IMR-90 (cell line): ENCODE measurements around the gene ZNF469. TPM values are rescaled to one million over a fixed set of nuclear protein-coding genes. Genes with fewer than 3 reads are reported as not detected.

Experiments
- ATAC-seq: fragments of 200-7000 bp; cut with Tn5 transposase; 2 replicates; pipeline ENCODE4 v1.9.1; 2020; ENCODE audit warnings: low read depth, mild to moderate bottlenecking, moderate library complexity
- BruUV-seq: library from RNA; stranded (reverse); fragments of 400-500 nt; replicated peaks from 2 replicates; lab custom pipeline; 2021; lab: Mats Ljungman, UMichigan
- CTCF ChIA-PET: fragments of 300-600 bp; formaldehyde crosslinking; extraction: SDS; loops from one replicate; lab custom pipeline; 2021; ENCODE audit warnings: antibody characterized with exemption; lab: Yijun Ruan, JAX
- POLR2A ChIA-PET: fragments of 300-600 bp; sonication (Branson Sonifier 250); formaldehyde crosslinking; loops from one replicate; lab custom pipeline; 2022; ENCODE audit warnings: antibody characterized with exemption; ENCODE audit not compliant: unreplicated experiment; lab: Charles Lee
- DNase-seq: peaks from one replicate; pipeline ENCODE4 v3.0.0; 2013
- H2AFZ ChIP-seq: replicated peaks from 2 replicates; pipeline ENCODE3; 2013; ENCODE audit warnings: low read length, mild to moderate bottlenecking; ENCODE audit not compliant: poor library complexity
- H2AK5ac ChIP-seq: 2 replicates; pipeline ENCODE4 v1.6.1; 2013; ENCODE audit warnings: low read depth, low read length, inconsistent platforms
- H2AK9ac ChIP-seq: replicated peaks from 2 replicates; pipeline ENCODE3; 2013; ENCODE audit warnings: mild to moderate bottlenecking, low read depth, low read length, moderate library complexity; ENCODE audit not compliant: poor library complexity
- H2BK120ac ChIP-seq: 2 replicates; pipeline ENCODE4 v1.6.1; 2013; ENCODE audit warnings: low read depth, low read length, inconsistent platforms
- H2BK15ac ChIP-seq: 3 replicates; pipeline ENCODE4 v1.6.1; 2013; ENCODE audit warnings: low read depth, low read length, inconsistent platforms
- H2BK20ac ChIP-seq: 2 replicates; pipeline ENCODE4 v1.6.1; 2013; ENCODE audit warnings: low read depth, mild to moderate bottlenecking, inconsistent platforms, low read length, moderate library complexity
- H2BK5ac ChIP-seq: 2 replicates; pipeline ENCODE4 v1.6.1; 2013; ENCODE audit warnings: mild to moderate bottlenecking, low read depth, low read length, inconsistent platforms; ENCODE audit not compliant: poor library complexity, severe bottlenecking
- H3K14ac ChIP-seq: replicated peaks from 2 replicates; pipeline ENCODE4 v1.6.1; 2013; ENCODE audit warnings: low read depth, low read length, inconsistent platforms
- H3K18ac ChIP-seq: 2 replicates; pipeline ENCODE4 v1.6.1; 2013; ENCODE audit warnings: low read depth, low read length, control low read depth
- H3K23ac ChIP-seq: 2 replicates; pipeline ENCODE4 v1.6.1; 2013; ENCODE audit warnings: low read depth, low read length, inconsistent platforms
- H3K27ac ChIP-seq: 2 replicates; pipeline ENCODE4 v1.5.1; 2013; ENCODE audit warnings: mild to moderate bottlenecking, control low read depth, low read length; ENCODE audit not compliant: insufficient read depth
- H3K27me3 ChIP-seq: 2 replicates; pipeline ENCODE4 v1.6.1; 2013; ENCODE audit warnings: low read length; ENCODE audit not compliant: control insufficient read depth, insufficient read depth
- H3K36me3 ChIP-seq: 2 replicates; pipeline ENCODE4 v1.6.1; 2013; ENCODE audit warnings: low read length, mixed read lengths; ENCODE audit not compliant: control insufficient read depth, insufficient read depth
- H3K4ac ChIP-seq: 2 replicates; pipeline ENCODE4 v1.6.1; 2013; ENCODE audit warnings: low read depth, low read length, inconsistent platforms
- H3K4me1 ChIP-seq: 2 replicates; pipeline ENCODE4 v1.6.1; 2013; ENCODE audit warnings: low read length, mixed read lengths; ENCODE audit not compliant: control insufficient read depth, insufficient read depth
- H3K4me2 ChIP-seq: 2 replicates; pipeline ENCODE4 v1.6.1; 2013; ENCODE audit warnings: low read depth, mild to moderate bottlenecking, control low read depth, low read length, moderate library complexity
- H3K4me3 ChIP-seq: 2 replicates; pipeline ENCODE4 v1.5.1; 2013; ENCODE audit warnings: low read depth, mild to moderate bottlenecking, control low read depth, low read length, moderate library complexity; ENCODE audit not compliant: insufficient read depth
- H3K56ac ChIP-seq: 2 replicates; pipeline ENCODE4 v1.6.1; 2013; ENCODE audit warnings: low read length, inconsistent platforms; ENCODE audit not compliant: insufficient read depth; ENCODE audit errors: extremely low read depth
- H3K79me1 ChIP-seq, 2 experiments: 2 replicates each; pipeline ENCODE4 v1.6.1; 2013; ENCODE audit warnings: low read length in 2 of 2, inconsistent platforms in 1 of 2, low read depth in 1 of 2
- H3K9ac ChIP-seq: 2 replicates; pipeline ENCODE4 v1.6.1; 2013; ENCODE audit warnings: low read depth, low read length, control low read depth
- H3K9me1 ChIP-seq: 2 replicates; pipeline ENCODE4 v1.6.1; 2013; ENCODE audit warnings: low read length, inconsistent platforms; ENCODE audit not compliant: insufficient read depth
- H3K9me3 ChIP-seq: 2 replicates; pipeline ENCODE4 v1.6.1; 2013; ENCODE audit warnings: low read length; ENCODE audit not compliant: control insufficient read depth, insufficient read depth
- H4K20me1 ChIP-seq: 2 replicates; pipeline ENCODE4 v1.6.1; 2013; ENCODE audit warnings: low read length, inconsistent platforms; ENCODE audit not compliant: insufficient read depth
- H4K5ac ChIP-seq: 2 replicates; pipeline ENCODE4 v1.6.1; 2013; ENCODE audit warnings: mild to moderate bottlenecking, low read depth, low read length, control low read depth
- H4K8ac ChIP-seq, 2 experiments: 2 replicates each; pipeline ENCODE4 v1.6.1; 2013; ENCODE audit warnings: low read depth in 2 of 2, low read length in 2 of 2, control low read depth in 1 of 2, inconsistent platforms in 1 of 2
- H4K91ac ChIP-seq: 2 replicates; pipeline ENCODE4 v1.6.1; 2013; ENCODE audit warnings: low read depth, low read length, inconsistent platforms; ENCODE audit not compliant: insufficient read depth
- BHLHE40 ChIP-seq: fragments of 150-350 bp; IDR thresholded peaks from 2 replicates; pipeline ENCODE4 v1.6.1; 2016; ENCODE audit warnings: mild to moderate bottlenecking, low read depth, low read length
- CTCF ChIP-seq: conservative IDR thresholded peaks from 2 replicates; pipeline ENCODE4 v1.5.1; 2012; ENCODE audit warnings: mild to moderate bottlenecking, low read depth, low read length, improper control_type of control experiment
- FOS ChIP-seq: fragments of 150-350 bp; IDR thresholded peaks from 2 replicates; pipeline ENCODE4 v1.6.1; 2016; ENCODE audit warnings: low read depth, low read length
- MXI1 ChIP-seq: IDR thresholded peaks from 2 replicates; pipeline ENCODE4 v1.6.1; 2012; ENCODE audit warnings: low read depth, mild to moderate bottlenecking, low read length, moderate library complexity, borderline replicate concordance
- POLR2A ChIP-seq: IDR thresholded peaks from 2 replicates; pipeline ENCODE4 v1.6.1; 2012; ENCODE audit warnings: mild to moderate bottlenecking, low read depth, low read length
- SMC3 ChIP-seq: fragments of 150-350 bp; IDR thresholded peaks from 2 replicates; pipeline ENCODE4 v1.6.1; 2016; ENCODE audit warnings: low read depth, mild to moderate bottlenecking, antibody characterized with exemption, low read length, moderate library complexity
- USF2 ChIP-seq: fragments of 150-350 bp; IDR thresholded peaks from 2 replicates; pipeline ENCODE4 v1.6.1; 2017; ENCODE audit warnings: mild to moderate bottlenecking, antibody characterized with exemption, low read length, low read depth
- WGBS, 2 experiments: methylation state at CpG; one replicate each; pipeline versions ENCODE4 v1.1.5 to v1.1.7; 2013; ENCODE audit warnings: missing lambda C conversion rate in 2 of 2; ENCODE audit not compliant: insufficient read length in 1 of 2; ENCODE audit errors: extremely low coverage in 2 of 2; 5-methylcytosine and 5-hydroxymethylcytosine counted together
- dilution Hi-C: fragments of 300-500 bp; cut with HindIII; formaldehyde crosslinking; loops from one replicate; pipeline ENCODE4 v1.14.3; 2018; ENCODE audit warnings: low sequenced_read_pairs; ENCODE audit not compliant: unreplicated experiment
- in situ Hi-C: fragments of 300-500 bp; cut with MboI; formaldehyde crosslinking; loops from 3 replicates; pipeline ENCODE4 v1.14.3; 2019; ENCODE audit warnings: low sequenced_read_pairs, inconsistent platforms, mixed read lengths
- intact Hi-C: fragments of 100-400 bp; cut with micrococcal nuclease; formaldehyde crosslinking; loops from 2 replicates; pipeline ENCODE4 v1.10.0; 2022
- polyA plus RNA-seq, 3 experiments: library from polyadenylated mRNA; depleted of rRNA; stranded (reverse); fragments of >200 nt; gene quantifications; 2 replicates each; pipeline ENCODE4 v1.2.3, GENCODE V29; 2012; ENCODE audit warnings: low replicate concordance in 1 of 3
- total RNA-seq: library from RNA; depleted of rRNA; stranded (reverse); fragments of >200 nt; gene quantifications from 2 replicates; pipeline ENCODE4 v1.2.3, GENCODE V29; 2012

ZNF469 gene
- total and polyA plus RNA-seq, 2 of the 4 experiments (the other 2 are of a cell fraction): 1.1 to 13.3 TPM

GRCh38 chr16:88392616-88393015, 9.9 kb downstream of the ZNF469 start:
- Histone ChIP-seq H3K9me3 (no peaks in the 10 kb centered on the region), H3K23ac (no peak overlapping the region), H2BK5ac (no peak overlapping the region), H3K14ac (no peak overlapping the region), H3K9ac (no peak overlapping the region), H3K56ac (no peak overlapping the region), H2AFZ (no peak overlapping the region), H4K20me1 (peaks cover 99% of the 10 kb centered on the region), H2AK9ac (no peak overlapping the region), H3K18ac (no peak overlapping the region), H3K36me3 (peaks cover 79% of the 10 kb centered on the region), H3K27me3 (no peaks in the 10 kb centered on the region), H3K27ac (no peak overlapping the region), H4K91ac (no peak overlapping the region), H2BK20ac (no peak overlapping the region), H2BK15ac (no peak overlapping the region), H3K4me3 (no peak overlapping the region), H4K8ac (no peak overlapping the region), H2BK120ac (no peak overlapping the region), H4K5ac (no peak overlapping the region), H3K4me1 (peaks cover 15% of the 10 kb centered on the region), H3K9me1 (peaks cover 47% of the 10 kb centered on the region), H3K79me1 (peaks cover 16 to 88% of the 10 kb centered on the region in 2 experiments; a peak in 3 of 4 replicates), H3K4ac (no peak overlapping the region), H3K4me2 (no peak overlapping the region), H2AK5ac (no peak overlapping the region)
- POLR2A ChIA-PET: no interaction called here
- WGBS, 2 experiments: 100% methylated on average over 2 of the region's 6 CpGs; no CpG with 5 or more reads in 1 of the 2 experiments
- in situ Hi-C loops: no loop called here
- no TSS peak for BruUV-seq
- no peak for ATAC-seq
- DNase-seq: no peak
- dilution Hi-C loops: no loop called here
- no peak for TF ChIP-seq USF2
- no peak for TF ChIP-seq POLR2A
- TF ChIP-seq MXI1: no peak
- no peak for TF ChIP-seq BHLHE40
- no peak for TF ChIP-seq SMC3
- TF ChIP-seq CTCF: no peak
- no peak for TF ChIP-seq FOS
- intact Hi-C loops: no loop called here
- CTCF ChIA-PET: interaction anchor here (0.7 kb wide), 1 partner anchor 31 kb away, joined by 3 read pairs; no protein-coding TSS in a partner anchor
